GDM1 (cell line): ENCODE results near the gene RGS6.

ENCODE experiments used
- DNase-seq: peaks from one replicate; lab custom pipeline; 2025; lab: John Stamatoyannopoulos, UW

Gene RGS6

DNA sequence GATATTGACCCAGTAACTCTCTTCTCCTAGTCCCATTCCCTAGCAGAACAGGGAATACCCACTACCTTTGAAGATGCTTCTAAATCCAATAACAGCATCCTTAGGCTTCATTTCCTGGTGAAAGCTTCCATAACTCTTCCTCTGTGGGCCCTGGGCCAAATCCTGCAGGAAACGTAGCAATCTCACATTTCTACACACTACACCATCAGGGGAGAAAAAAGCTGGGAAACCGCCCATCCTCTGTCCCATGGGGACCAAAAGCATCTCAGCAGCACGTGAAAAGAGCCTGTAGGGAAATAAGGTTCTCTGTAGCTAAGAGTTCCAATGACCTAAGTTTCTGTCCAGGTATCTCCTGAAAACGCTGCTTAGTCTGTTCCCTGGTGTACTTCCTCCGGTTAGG lies 621.4 kb downstream of the RGS6 start:
- DNase-seq, result no peak

GRCh38 chr14:72554401-72554800 lies 622.2 kb downstream of the RGS6 start:
- DNase-seq, result no peak

GRCh38 chr14:72554994-72555608 lies 622.9 kb downstream of the RGS6 start:
- no peak for DNase-seq

- DNase-seq, result no peak
These were observed 623.4 kb downstream of the RGS6 start for GRCh38 chr14:72555609-72556000.

GRCh38 chr14:72557671-72558070 lies 625.4 kb downstream of the RGS6 start:
- DNase-seq, result no peak

DNA sequence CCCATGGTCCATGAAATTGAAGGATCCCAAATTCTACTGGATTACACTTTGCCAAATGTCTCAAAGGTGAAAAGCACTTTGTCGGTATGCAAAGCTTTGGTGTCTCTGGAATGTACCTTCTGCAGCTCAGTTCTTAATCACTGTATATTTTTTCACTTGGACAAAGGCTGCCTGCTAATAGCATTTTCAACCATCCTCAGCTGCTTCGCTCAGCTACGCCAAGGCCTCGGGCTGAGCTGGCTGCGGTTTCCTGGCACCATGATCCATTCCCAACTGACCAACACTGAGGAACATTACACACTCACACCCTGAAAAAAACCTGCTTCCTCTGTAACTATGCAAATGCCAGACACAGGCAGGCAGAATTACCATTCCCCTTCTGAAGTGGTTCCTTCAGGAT lies 626.5 kb downstream of the RGS6 start:
- DNase-seq, result no peak

DNA sequence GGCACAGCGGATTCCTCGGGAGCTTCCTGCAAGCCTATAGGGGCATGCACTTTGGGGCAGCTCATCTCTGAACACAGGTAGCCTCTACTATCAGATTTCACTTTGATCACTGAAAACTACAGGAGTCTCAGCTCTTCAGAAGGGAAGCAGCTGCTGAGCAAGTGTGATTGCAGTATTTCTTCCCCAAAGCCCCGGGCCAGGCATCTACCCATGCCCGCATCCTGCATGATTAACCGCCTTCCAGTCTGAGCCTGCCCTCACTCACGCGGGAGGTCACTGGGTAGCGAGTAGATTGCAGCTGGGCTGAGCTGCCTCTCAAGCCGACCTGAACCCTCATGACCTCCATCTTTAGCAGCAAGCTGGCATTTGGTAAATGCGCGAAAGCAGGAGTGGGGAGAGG lies 627.0 kb downstream of the RGS6 start:
- DNase-seq, result no peak

DNA sequence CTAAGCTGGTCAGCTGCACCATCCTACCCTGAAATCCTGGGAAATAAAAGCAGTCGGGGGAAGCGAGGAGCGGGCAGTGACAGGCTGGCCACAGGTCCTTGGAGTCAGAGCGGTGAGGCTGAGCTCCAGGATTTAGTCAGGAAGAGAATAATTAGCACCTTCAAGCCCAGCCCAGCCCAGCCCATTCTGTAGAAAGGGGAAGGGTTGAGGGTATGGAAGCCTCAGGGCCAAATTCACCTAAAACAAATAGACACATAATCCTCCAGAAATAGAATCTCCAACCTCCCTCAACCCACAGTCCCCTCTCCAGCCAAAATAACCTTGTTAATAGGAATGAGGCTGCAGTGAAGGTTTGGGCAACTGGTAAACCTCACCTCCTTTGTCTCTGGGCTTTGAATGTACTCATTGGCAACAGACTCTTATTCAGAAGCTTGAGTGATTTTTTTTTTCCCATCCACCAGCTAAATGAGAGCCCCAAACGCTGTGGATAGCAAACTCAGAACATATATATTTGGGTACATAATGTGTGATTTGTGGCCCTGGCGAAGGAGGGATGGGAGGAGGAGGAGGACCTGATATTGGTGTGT lies 627.5 kb downstream of the RGS6 start:
- DNase-seq, result no peak

DNA sequence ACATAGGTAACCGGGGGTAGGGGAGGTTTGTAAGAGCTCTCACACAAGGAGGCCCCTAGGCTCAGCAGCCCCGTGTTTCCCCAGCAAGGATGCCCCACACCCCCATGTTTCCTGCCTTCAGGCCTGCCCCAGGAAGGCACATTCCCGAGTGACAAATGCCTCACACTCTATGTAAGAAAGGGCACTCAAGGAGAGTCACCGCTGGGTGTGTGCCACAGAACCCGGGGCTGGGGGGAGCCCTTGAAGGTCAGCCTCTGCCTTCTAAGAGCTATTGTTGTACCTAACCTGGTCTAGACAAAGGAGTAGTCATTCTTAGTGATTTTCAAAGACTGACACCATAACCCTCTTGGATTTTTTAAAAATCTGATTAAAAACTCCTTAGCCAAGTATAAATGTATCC lies 628.1 kb downstream of the RGS6 start:
- DNase-seq, result no peak

DNA sequence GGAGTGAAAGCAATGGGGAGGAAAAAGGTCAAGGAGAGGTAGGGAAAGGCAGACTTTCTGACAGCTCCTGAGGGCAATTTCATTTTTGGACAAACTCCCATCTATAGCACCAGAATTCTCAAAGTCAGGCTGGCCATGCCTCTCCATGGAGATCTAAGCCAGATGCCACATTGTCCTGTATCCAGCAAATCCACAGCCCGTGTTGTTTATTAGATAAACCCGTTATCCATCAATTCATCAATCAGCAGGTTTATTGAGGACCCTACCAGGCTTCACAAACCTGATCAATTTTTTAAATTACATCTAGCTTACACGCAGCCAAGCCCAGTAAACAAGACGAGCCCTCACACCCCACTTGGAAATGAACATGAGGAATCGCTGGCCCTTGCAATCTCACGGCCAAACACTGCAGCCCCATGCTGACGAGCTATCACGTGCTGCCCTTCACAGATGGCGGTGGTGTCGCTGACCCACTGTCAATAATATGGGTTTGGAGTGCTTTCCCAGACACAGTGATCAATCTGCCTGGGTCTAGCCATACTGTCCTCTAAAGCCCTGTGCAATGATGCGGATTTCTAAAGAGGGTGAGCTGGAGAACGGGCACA lies 628.8 kb downstream of the RGS6 start:
- no peak for DNase-seq

GRCh38 chr14:72562300-72562699 lies 630.1 kb downstream of the RGS6 start:
- DNase-seq, result no peak

GRCh38 chr14:72563676-72564075 lies 631.4 kb downstream of the RGS6 start:
- DNase-seq, result no peak

- no peak for DNase-seq
These were observed 632.9 kb downstream of the RGS6 start for GRCh38 chr14:72565149-72565559.

DNA sequence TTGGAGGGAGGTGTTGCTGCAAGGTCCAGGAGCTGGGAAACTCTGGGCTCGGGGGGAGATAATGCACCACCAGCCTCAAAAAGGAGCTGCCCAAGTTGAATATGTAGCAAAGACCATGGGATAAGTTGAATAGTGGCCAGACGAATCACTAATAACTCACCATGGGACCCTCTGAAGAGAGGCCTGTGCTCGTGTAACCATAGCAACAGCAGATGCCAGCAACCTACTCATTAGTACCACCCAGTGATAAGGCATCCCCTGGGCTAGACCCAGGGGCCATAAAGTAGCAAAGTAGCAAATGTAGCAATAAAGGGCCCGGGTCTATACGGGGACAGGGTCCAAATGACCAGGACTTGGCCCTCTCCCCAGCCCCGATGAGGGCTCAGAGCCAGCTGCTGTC lies 633.7 kb downstream of the RGS6 start:
- DNase-seq, result no peak

GRCh38 chr14:72567226-72567625 lies 635.0 kb downstream of the RGS6 start:
- DNase-seq, result no peak

DNA sequence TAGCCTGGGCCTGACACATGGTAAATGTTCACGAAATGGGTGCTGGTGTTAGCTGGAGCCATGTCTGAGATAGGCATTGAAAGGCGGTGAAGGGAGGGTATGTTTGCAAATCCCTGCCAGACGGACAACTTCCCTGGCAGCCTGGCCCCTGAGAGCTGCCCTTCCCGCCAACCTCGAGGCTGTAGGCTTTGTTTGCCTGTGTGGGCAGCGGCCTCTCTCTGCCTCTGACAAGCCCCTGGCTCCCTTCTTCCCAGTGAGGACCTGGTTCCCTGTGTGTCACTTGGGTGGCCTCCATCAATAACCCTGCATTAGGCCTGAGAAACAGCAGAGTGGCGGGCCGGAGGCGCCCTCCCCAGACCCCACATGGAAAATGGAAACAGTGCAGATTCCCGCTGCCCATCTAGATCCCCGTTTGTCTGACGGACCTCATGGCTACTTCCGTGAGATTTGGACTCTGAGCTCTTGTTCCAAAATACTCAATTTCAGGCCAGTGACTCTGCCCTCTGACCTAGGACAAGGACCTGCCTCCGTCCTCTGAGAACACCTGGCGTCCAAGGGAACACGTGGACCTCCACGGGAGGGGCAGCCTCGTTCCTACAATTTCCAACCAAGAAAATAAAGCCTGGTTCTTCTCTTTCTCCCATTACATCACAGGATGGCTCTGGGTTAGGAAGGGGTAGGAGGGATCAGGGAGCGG lies 636.2 kb downstream of the RGS6 start:
- DNase-seq, result no peak

DNA sequence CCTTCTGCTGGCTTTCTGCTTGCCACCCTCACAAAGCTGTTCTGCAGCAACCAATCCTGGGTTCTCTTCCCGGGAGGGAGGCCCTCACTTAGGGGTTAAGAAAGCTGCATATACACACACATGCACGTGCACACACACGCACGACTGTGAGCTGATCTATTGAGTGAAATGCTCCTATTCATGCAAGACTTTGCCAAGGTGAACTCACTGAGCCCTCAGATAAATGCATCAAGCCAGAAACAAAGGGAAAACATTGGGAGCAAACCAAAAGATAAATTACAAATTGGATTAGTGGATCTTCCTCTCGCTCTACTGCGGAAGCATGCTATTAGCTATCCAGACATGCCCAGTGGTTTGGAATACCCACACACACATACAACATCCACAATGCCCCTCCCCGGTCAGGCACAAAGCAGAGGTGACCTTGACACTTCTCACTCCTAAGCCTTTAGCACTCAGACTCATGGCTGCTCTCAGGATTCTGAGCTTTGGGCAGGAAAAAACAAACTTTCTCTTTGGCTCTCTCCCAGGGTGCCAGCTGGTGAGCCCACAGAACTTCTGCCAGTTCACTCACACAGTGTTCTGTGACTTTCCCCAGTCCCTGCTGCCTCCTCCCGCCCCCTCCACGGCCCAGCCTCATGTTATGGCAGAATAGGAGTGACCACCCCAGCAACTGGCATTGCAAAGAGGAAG lies 641.6 kb downstream of the RGS6 start:
- no peak for DNase-seq

DNA sequence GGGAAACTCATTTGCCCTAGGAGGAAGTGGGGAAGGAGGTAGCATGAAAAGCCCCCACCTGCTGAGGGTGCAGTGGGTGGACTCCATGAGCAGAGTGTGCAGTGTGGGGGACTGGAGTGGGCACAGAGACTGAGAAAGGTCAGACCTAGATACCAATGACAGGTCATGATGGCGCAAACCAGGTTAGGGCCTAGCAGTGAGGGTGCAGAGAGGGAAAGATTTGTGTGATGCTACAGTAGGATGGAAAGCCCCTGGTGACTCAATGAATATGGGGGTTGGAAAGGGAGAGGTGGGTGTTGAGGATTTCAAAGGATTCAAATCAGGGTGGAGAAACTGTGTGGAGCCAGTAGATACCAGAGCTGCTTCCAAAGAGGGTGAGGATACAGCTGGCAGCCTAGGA lies 642.5 kb downstream of the RGS6 start:
- no peak for DNase-seq

- no peak for DNase-seq
These were observed 644.0 kb downstream of the RGS6 start for GRCh38 chr14:72576258-72576657.

GRCh38 chr14:72577521-72577920 lies 645.3 kb downstream of the RGS6 start:
- no peak for DNase-seq

DNA sequence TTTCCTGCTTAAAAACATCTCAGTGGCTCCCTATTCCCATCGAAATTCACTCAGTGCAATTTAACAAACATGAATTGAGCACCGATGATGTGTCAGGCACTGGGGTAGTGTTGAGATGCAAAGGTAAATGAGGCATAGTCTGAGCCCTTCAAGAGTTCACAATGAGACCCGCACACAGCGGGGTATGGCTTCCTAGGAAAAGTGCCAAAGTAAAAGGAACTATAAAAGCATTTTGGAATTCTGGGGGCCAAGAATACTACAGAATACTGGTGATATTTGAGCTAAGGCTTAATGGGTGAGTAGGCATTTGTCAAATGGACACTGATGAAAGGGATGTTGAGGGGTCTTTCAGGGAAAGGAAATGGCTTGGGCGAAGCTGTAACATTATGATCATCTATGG lies 646.3 kb downstream of the RGS6 start:
- no peak for DNase-seq

- no peak for DNase-seq
These were observed 650.4 kb downstream of the RGS6 start for GRCh38 chr14:72582582-72582981.
